Neural crest cell (in vitro differentiated cells): ENCODE data around the gene UBR2. TPM values are rescaled to one million over a fixed set of nuclear protein-coding genes. Genes with fewer than 3 reads are reported as not detected.
"Not testable (repeated sequence)": the region's sequence is repeated elsewhere in the genome, so short reads cannot be mapped to it uniquely, and the experiment has no call there.

Source experiments
- DNase-seq: peaks from one replicate; pipeline ENCODE4 v3.0.0; 2021; ENCODE audit warnings: low read depth, mixed read lengths, low spot score
- H3K27ac Mint-ChIP-seq: one replicate; pipeline ENCODE4 v1.8.0; 2021; ENCODE audit warnings: mild to moderate bottlenecking, mixed read lengths; ENCODE audit not compliant: unreplicated experiment
- H3K27me3 Mint-ChIP-seq: 2 replicates; pipeline ENCODE4 v1.8.0; 2021; ENCODE audit warnings: low read depth, mild to moderate bottlenecking, mixed read lengths
- H3K36me3 Mint-ChIP-seq: 2 replicates; pipeline ENCODE4 v1.8.0; 2021; ENCODE audit warnings: low read depth, mild to moderate bottlenecking, mixed read lengths
- H3K4me1 Mint-ChIP-seq: 2 replicates; pipeline ENCODE4 v1.8.0; 2021; ENCODE audit warnings: mixed read lengths
- H3K4me3 Mint-ChIP-seq: one replicate; pipeline ENCODE4 v1.8.0; 2021; ENCODE audit warnings: mild to moderate bottlenecking, mixed read lengths
- H3K9me3 Mint-ChIP-seq: 2 replicates; pipeline ENCODE4 v1.8.0; 2021; ENCODE audit warnings: mixed read lengths
- total RNA-seq: library from RNA; stranded (reverse); gene quantifications from 2 replicates; pipeline ENCODE4 v1.2.1, GENCODE V29; 2021
- TF ChIP-seq, protein P1 (sequence below): fragments of 200-600 bp; sonication (generic); conservative IDR thresholded peaks from 2 replicates; pipeline ENCODE4 v1.5.0; 2021; ENCODE audit warnings: antibody characterized with exemption, mild to moderate bottlenecking

The UBR2 gene
- total RNA-seq, 1 donor from 2014 or later: 22.3 TPM

- no peaks in the 10 kb centered on the region for H3K9me3 Mint-ChIP-seq
- H3K4me1 Mint-ChIP-seq: no peaks in the 10 kb centered on the region
- TF ChIP-seq, protein P1, sequence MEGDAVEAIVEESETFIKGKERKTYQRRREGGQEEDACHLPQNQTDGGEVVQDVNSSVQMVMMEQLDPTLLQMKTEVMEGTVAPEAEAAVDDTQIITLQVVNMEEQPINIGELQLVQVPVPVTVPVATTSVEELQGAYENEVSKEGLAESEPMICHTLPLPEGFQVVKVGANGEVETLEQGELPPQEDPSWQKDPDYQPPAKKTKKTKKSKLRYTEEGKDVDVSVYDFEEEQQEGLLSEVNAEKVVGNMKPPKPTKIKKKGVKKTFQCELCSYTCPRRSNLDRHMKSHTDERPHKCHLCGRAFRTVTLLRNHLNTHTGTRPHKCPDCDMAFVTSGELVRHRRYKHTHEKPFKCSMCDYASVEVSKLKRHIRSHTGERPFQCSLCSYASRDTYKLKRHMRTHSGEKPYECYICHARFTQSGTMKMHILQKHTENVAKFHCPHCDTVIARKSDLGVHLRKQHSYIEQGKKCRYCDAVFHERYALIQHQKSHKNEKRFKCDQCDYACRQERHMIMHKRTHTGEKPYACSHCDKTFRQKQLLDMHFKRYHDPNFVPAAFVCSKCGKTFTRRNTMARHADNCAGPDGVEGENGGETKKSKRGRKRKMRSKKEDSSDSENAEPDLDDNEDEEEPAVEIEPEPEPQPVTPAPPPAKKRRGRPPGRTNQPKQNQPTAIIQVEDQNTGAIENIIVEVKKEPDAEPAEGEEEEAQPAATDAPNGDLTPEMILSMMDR: no peak
- H3K27me3 Mint-ChIP-seq: no peaks in the 10 kb centered on the region
- no peaks in the 10 kb centered on the region for H3K36me3 Mint-ChIP-seq
- DNase-seq: no peak
- no peak overlapping the region for H3K4me3 Mint-ChIP-seq
- no peak overlapping the region for H3K27ac Mint-ChIP-seq
These were observed 132.9 kb downstream of the UBR2 start for GRCh38 chr6:42696526-42697267.

DNA sequence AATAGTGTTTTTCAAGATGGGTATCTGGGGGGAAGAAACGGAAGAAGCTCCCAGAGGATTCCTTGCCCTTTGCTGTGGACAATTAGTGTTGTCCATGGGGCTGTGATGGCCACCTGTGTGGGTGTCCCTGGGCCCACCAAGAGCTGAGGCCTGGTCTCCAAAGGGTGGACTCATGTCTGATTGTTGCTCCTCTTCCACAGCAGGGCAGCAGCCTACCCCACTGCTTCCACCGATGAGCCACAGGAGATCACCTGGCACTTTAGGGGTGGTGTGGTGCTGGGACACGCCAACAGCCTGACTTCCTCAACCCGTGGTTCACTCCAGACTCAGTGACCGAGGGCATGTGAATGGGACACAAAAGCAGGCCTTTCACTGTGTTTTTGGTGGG is 133.4 kb downstream of the UBR2 start:
- no peak overlapping the region for H3K27ac Mint-ChIP-seq
- H3K9me3 Mint-ChIP-seq: no peaks in the 10 kb centered on the region
- H3K27me3 Mint-ChIP-seq: no peaks in the 10 kb centered on the region
- DNase-seq: no peak
- no peak overlapping the region for H3K4me3 Mint-ChIP-seq
- H3K36me3 Mint-ChIP-seq: no peaks in the 10 kb centered on the region
- H3K4me1 Mint-ChIP-seq: no peaks in the 10 kb centered on the region
- TF ChIP-seq, protein P1: no peak

DNA sequence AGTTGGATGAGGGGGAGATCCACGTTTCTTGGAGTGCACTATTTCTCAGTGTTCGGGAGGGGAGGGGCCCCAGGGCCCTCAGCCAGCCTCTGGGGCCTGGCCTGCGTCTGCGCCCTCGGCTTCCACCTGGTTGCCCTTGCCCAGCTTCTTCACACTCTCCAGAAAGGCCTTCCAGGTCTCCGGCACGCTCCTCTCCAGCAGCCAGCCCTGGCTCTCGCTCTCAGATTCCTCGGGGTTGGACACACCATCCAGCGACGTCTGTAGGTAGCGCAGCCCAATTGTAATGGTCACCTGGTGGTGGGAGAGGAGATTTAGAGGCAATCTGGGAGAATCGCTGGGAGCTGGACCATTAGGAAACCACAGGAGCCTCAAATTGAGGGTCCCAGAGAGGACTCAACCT is 134.4 kb downstream of the UBR2 start:
- no peak overlapping the region for H3K4me3 Mint-ChIP-seq
- peak overlapping the region; percentile 71 for H3K27ac Mint-ChIP-seq
- H3K4me1 Mint-ChIP-seq: no peaks in the 10 kb centered on the region
- no peaks in the 10 kb centered on the region for H3K9me3 Mint-ChIP-seq
- DNase-seq: no peak
- TF ChIP-seq, protein P1: no peak
- H3K27me3 Mint-ChIP-seq: no peaks in the 10 kb centered on the region
- H3K36me3 Mint-ChIP-seq: no peaks in the 10 kb centered on the region

GRCh38 chr6:42702200-42702599 is 138.4 kb downstream of the UBR2 start:
- H3K4me3 Mint-ChIP-seq: no peak overlapping the region
- DNase-seq: no peak
- no peaks in the 10 kb centered on the region for H3K27me3 Mint-ChIP-seq
- no peaks in the 10 kb centered on the region for H3K4me1 Mint-ChIP-seq
- TF ChIP-seq, protein P1: no peak
- H3K27ac Mint-ChIP-seq: no peak overlapping the region
- no peaks in the 10 kb centered on the region for H3K9me3 Mint-ChIP-seq
- H3K36me3 Mint-ChIP-seq: no peaks in the 10 kb centered on the region

- not testable (repeated sequence) for H3K27ac Mint-ChIP-seq, H3K4me1 Mint-ChIP-seq, H3K4me3 Mint-ChIP-seq, H3K9me3 Mint-ChIP-seq, H3K27me3 Mint-ChIP-seq, H3K36me3 Mint-ChIP-seq, DNase-seq
These were observed 139.0 kb downstream of the UBR2 start for GRCh38 chr6:42702786-42703185.

GRCh38 chr6:42704251-42704936 is 140.6 kb downstream of the UBR2 start:
- TF ChIP-seq, protein P1: no peak
- Mint-ChIP-seq H3K4me1 (no peaks in the 10 kb centered on the region), H3K27ac (no peak overlapping the region), H3K4me3 (no peak overlapping the region), H3K9me3 (no peaks in the 10 kb centered on the region), H3K36me3 (no peaks in the 10 kb centered on the region), H3K27me3 (no peaks in the 10 kb centered on the region)
- no peak for DNase-seq
